IMR-90 (cell line): Measurements from ENCODE around the gene TNNI3K. TPM values are rescaled to one million over a fixed set of nuclear protein-coding genes. Genes with fewer than 3 reads are reported as not detected.

Experiments
- ATAC-seq: fragments of 200-7000 bp; cut with Tn5 transposase; 2 replicates; pipeline ENCODE4 v1.9.1; 2020; ENCODE audit warnings: low read depth, mild to moderate bottlenecking, moderate library complexity
- BruUV-seq: library from RNA; stranded (reverse); fragments of 400-500 nt; replicated peaks from 2 replicates; lab custom pipeline; 2021; lab: Mats Ljungman, UMichigan
- CTCF ChIA-PET: fragments of 300-600 bp; formaldehyde crosslinking; extraction: SDS; loops from one replicate; lab custom pipeline; 2021; ENCODE audit warnings: antibody characterized with exemption; lab: Yijun Ruan, JAX
- POLR2A ChIA-PET: fragments of 300-600 bp; sonication (Branson Sonifier 250); formaldehyde crosslinking; loops from one replicate; lab custom pipeline; 2022; ENCODE audit warnings: antibody characterized with exemption; ENCODE audit not compliant: unreplicated experiment; lab: Charles Lee
- DNase-seq: peaks from one replicate; pipeline ENCODE4 v3.0.0; 2013
- H2AFZ ChIP-seq: replicated peaks from 2 replicates; pipeline ENCODE3; 2013; ENCODE audit warnings: low read length, mild to moderate bottlenecking; ENCODE audit not compliant: poor library complexity
- H2AK5ac ChIP-seq: 2 replicates; pipeline ENCODE4 v1.6.1; 2013; ENCODE audit warnings: low read depth, low read length, inconsistent platforms
- H2AK9ac ChIP-seq: replicated peaks from 2 replicates; pipeline ENCODE3; 2013; ENCODE audit warnings: mild to moderate bottlenecking, low read depth, low read length, moderate library complexity; ENCODE audit not compliant: poor library complexity
- H2BK120ac ChIP-seq: 2 replicates; pipeline ENCODE4 v1.6.1; 2013; ENCODE audit warnings: low read depth, low read length, inconsistent platforms
- H2BK15ac ChIP-seq: 3 replicates; pipeline ENCODE4 v1.6.1; 2013; ENCODE audit warnings: low read depth, low read length, inconsistent platforms
- H2BK20ac ChIP-seq: 2 replicates; pipeline ENCODE4 v1.6.1; 2013; ENCODE audit warnings: low read depth, mild to moderate bottlenecking, inconsistent platforms, low read length, moderate library complexity
- H2BK5ac ChIP-seq: 2 replicates; pipeline ENCODE4 v1.6.1; 2013; ENCODE audit warnings: mild to moderate bottlenecking, low read depth, low read length, inconsistent platforms; ENCODE audit not compliant: poor library complexity, severe bottlenecking
- H3K14ac ChIP-seq: replicated peaks from 2 replicates; pipeline ENCODE4 v1.6.1; 2013; ENCODE audit warnings: low read depth, low read length, inconsistent platforms
- H3K18ac ChIP-seq: 2 replicates; pipeline ENCODE4 v1.6.1; 2013; ENCODE audit warnings: low read depth, low read length, control low read depth
- H3K23ac ChIP-seq: 2 replicates; pipeline ENCODE4 v1.6.1; 2013; ENCODE audit warnings: low read depth, low read length, inconsistent platforms
- H3K27ac ChIP-seq: 2 replicates; pipeline ENCODE4 v1.5.1; 2013; ENCODE audit warnings: mild to moderate bottlenecking, control low read depth, low read length; ENCODE audit not compliant: insufficient read depth
- H3K27me3 ChIP-seq: 2 replicates; pipeline ENCODE4 v1.6.1; 2013; ENCODE audit warnings: low read length; ENCODE audit not compliant: control insufficient read depth, insufficient read depth
- H3K36me3 ChIP-seq: 2 replicates; pipeline ENCODE4 v1.6.1; 2013; ENCODE audit warnings: low read length, mixed read lengths; ENCODE audit not compliant: control insufficient read depth, insufficient read depth
- H3K4ac ChIP-seq: 2 replicates; pipeline ENCODE4 v1.6.1; 2013; ENCODE audit warnings: low read depth, low read length, inconsistent platforms
- H3K4me1 ChIP-seq: 2 replicates; pipeline ENCODE4 v1.6.1; 2013; ENCODE audit warnings: low read length, mixed read lengths; ENCODE audit not compliant: control insufficient read depth, insufficient read depth
- H3K4me2 ChIP-seq: 2 replicates; pipeline ENCODE4 v1.6.1; 2013; ENCODE audit warnings: low read depth, mild to moderate bottlenecking, control low read depth, low read length, moderate library complexity
- H3K4me3 ChIP-seq: 2 replicates; pipeline ENCODE4 v1.5.1; 2013; ENCODE audit warnings: low read depth, mild to moderate bottlenecking, control low read depth, low read length, moderate library complexity; ENCODE audit not compliant: insufficient read depth
- H3K56ac ChIP-seq: 2 replicates; pipeline ENCODE4 v1.6.1; 2013; ENCODE audit warnings: low read length, inconsistent platforms; ENCODE audit not compliant: insufficient read depth; ENCODE audit errors: extremely low read depth
- H3K79me1 ChIP-seq, 2 experiments: 2 replicates each; pipeline ENCODE4 v1.6.1; 2013; ENCODE audit warnings: low read length in 2 of 2, inconsistent platforms in 1 of 2, low read depth in 1 of 2
- H3K9ac ChIP-seq: 2 replicates; pipeline ENCODE4 v1.6.1; 2013; ENCODE audit warnings: low read depth, low read length, control low read depth
- H3K9me1 ChIP-seq: 2 replicates; pipeline ENCODE4 v1.6.1; 2013; ENCODE audit warnings: low read length, inconsistent platforms; ENCODE audit not compliant: insufficient read depth
- H3K9me3 ChIP-seq: 2 replicates; pipeline ENCODE4 v1.6.1; 2013; ENCODE audit warnings: low read length; ENCODE audit not compliant: control insufficient read depth, insufficient read depth
- H4K20me1 ChIP-seq: 2 replicates; pipeline ENCODE4 v1.6.1; 2013; ENCODE audit warnings: low read length, inconsistent platforms; ENCODE audit not compliant: insufficient read depth
- H4K5ac ChIP-seq: 2 replicates; pipeline ENCODE4 v1.6.1; 2013; ENCODE audit warnings: mild to moderate bottlenecking, low read depth, low read length, control low read depth
- H4K8ac ChIP-seq, 2 experiments: 2 replicates each; pipeline ENCODE4 v1.6.1; 2013; ENCODE audit warnings: low read depth in 2 of 2, low read length in 2 of 2, control low read depth in 1 of 2, inconsistent platforms in 1 of 2
- H4K91ac ChIP-seq: 2 replicates; pipeline ENCODE4 v1.6.1; 2013; ENCODE audit warnings: low read depth, low read length, inconsistent platforms; ENCODE audit not compliant: insufficient read depth
- BHLHE40 ChIP-seq: fragments of 150-350 bp; IDR thresholded peaks from 2 replicates; pipeline ENCODE4 v1.6.1; 2016; ENCODE audit warnings: mild to moderate bottlenecking, low read depth, low read length
- CEBPB ChIP-seq: IDR thresholded peaks from 2 replicates; pipeline ENCODE4 v1.6.1; 2012; ENCODE audit warnings: low read depth, low read length, improper control_type of control experiment
- CHD1 ChIP-seq: IDR thresholded peaks from 2 replicates; pipeline ENCODE4 v1.6.1; 2012; ENCODE audit warnings: low read depth, low read length, improper control_type of control experiment
- CTCF ChIP-seq: conservative IDR thresholded peaks from 2 replicates; pipeline ENCODE4 v1.5.1; 2012; ENCODE audit warnings: mild to moderate bottlenecking, low read depth, low read length, improper control_type of control experiment
- FOS ChIP-seq: fragments of 150-350 bp; IDR thresholded peaks from 2 replicates; pipeline ENCODE4 v1.6.1; 2016; ENCODE audit warnings: low read depth, low read length
- MAFK ChIP-seq: IDR thresholded peaks from 2 replicates; pipeline ENCODE4 v1.6.1; 2012; ENCODE audit warnings: low read depth, low read length, improper control_type of control experiment
- MAZ ChIP-seq: IDR thresholded peaks from 2 replicates; pipeline ENCODE4 v1.6.1; 2012; ENCODE audit warnings: low read depth, mild to moderate bottlenecking, low read length, improper control_type of control experiment, moderate library complexity, borderline replicate concordance
- MXI1 ChIP-seq: IDR thresholded peaks from 2 replicates; pipeline ENCODE4 v1.6.1; 2012; ENCODE audit warnings: low read depth, mild to moderate bottlenecking, low read length, moderate library complexity, borderline replicate concordance
- NFE2L2 ChIP-seq: fragments of 150-350 bp; IDR thresholded peaks from 2 replicates; pipeline ENCODE4 v1.6.1; 2016; ENCODE audit warnings: low read depth, mild to moderate bottlenecking, low read length
- POLR2A ChIP-seq: IDR thresholded peaks from 2 replicates; pipeline ENCODE4 v1.6.1; 2012; ENCODE audit warnings: mild to moderate bottlenecking, low read depth, low read length
- RAD21 ChIP-seq: IDR thresholded peaks from 2 replicates; pipeline ENCODE4 v1.6.1; 2012; ENCODE audit warnings: low read length, improper control_type of control experiment
- RCOR1 ChIP-seq: IDR thresholded peaks from 2 replicates; pipeline ENCODE4 v1.6.1; 2012; ENCODE audit warnings: mild to moderate bottlenecking, low read length, improper control_type of control experiment; ENCODE audit not compliant: insufficient replicate concordance
- RFX5 ChIP-seq: IDR thresholded peaks from 2 replicates; pipeline ENCODE4 v1.8.0; 2012; ENCODE audit warnings: low read depth, mild to moderate bottlenecking, low read length, moderate library complexity
- SMC3 ChIP-seq: fragments of 150-350 bp; IDR thresholded peaks from 2 replicates; pipeline ENCODE4 v1.6.1; 2016; ENCODE audit warnings: low read depth, mild to moderate bottlenecking, antibody characterized with exemption, low read length, moderate library complexity
- USF2 ChIP-seq: fragments of 150-350 bp; IDR thresholded peaks from 2 replicates; pipeline ENCODE4 v1.6.1; 2017; ENCODE audit warnings: mild to moderate bottlenecking, antibody characterized with exemption, low read length, low read depth
- WGBS, 2 experiments: methylation state at CpG; one replicate each; pipeline versions ENCODE4 v1.1.5 to v1.1.7; 2013; ENCODE audit warnings: missing lambda C conversion rate in 2 of 2; ENCODE audit not compliant: insufficient read length in 1 of 2; ENCODE audit errors: extremely low coverage in 2 of 2; 5-methylcytosine and 5-hydroxymethylcytosine counted together
- dilution Hi-C: fragments of 300-500 bp; cut with HindIII; formaldehyde crosslinking; loops from one replicate; pipeline ENCODE4 v1.14.3; 2018; ENCODE audit warnings: low sequenced_read_pairs; ENCODE audit not compliant: unreplicated experiment
- in situ Hi-C: fragments of 300-500 bp; cut with MboI; formaldehyde crosslinking; loops from 3 replicates; pipeline ENCODE4 v1.14.3; 2019; ENCODE audit warnings: low sequenced_read_pairs, inconsistent platforms, mixed read lengths
- intact Hi-C: fragments of 100-400 bp; cut with micrococcal nuclease; formaldehyde crosslinking; loops from 2 replicates; pipeline ENCODE4 v1.10.0; 2022
- polyA plus RNA-seq, 3 experiments: library from polyadenylated mRNA; depleted of rRNA; stranded (reverse); fragments of >200 nt; gene quantifications; 2 replicates each; pipeline ENCODE4 v1.2.3, GENCODE V29; 2012; ENCODE audit warnings: low replicate concordance in 1 of 3
- total RNA-seq: library from RNA; depleted of rRNA; stranded (reverse); fragments of >200 nt; gene quantifications from 2 replicates; pipeline ENCODE4 v1.2.3, GENCODE V29; 2012

Gene TNNI3K
- total and polyA plus RNA-seq, 2 of the 4 experiments (the other 2 are of a cell fraction): 0.90 to 1.3 TPM

GRCh38 chr1:74407902-74408301, 172.7 kb downstream of the TNNI3K start:
- Histone ChIP-seq H3K27ac (no peak overlapping the region), H4K8ac (no peak overlapping the region), H2BK5ac (no peak overlapping the region), H3K9me3 (peaks cover 2% of the 10 kb centered on the region; the same call in 1 of the 2 replicates), H3K27me3 (no peaks in the 10 kb centered on the region), H4K5ac (no peak overlapping the region), H3K79me1 (no peaks in the 10 kb centered on the region), H2BK20ac (no peak overlapping the region), H2BK15ac (no peak overlapping the region), H3K23ac (no peak overlapping the region), H3K9ac (no peak overlapping the region), H3K56ac (no peak overlapping the region), H3K18ac (no peak overlapping the region), H2BK120ac (no peak overlapping the region), H3K4me2 (no peak overlapping the region), H3K4me1 (no peaks in the 10 kb centered on the region; the same call in 1 of the 2 replicates), H2AFZ (no peak overlapping the region), H3K36me3 (no peaks in the 10 kb centered on the region), H4K20me1 (no peaks in the 10 kb centered on the region), H3K9me1 (no peaks in the 10 kb centered on the region), H3K4me3 (no peak overlapping the region), H2AK9ac (no peak overlapping the region), H4K91ac (no peak overlapping the region), H2AK5ac (no peak overlapping the region), H3K4ac (no peak overlapping the region), H3K14ac (no peak overlapping the region)
- DNase-seq (no peak), ATAC-seq (no peak)
- in situ Hi-C loops: no loop called here
- dilution Hi-C loops: no loop called here
- no TSS peak for BruUV-seq
- TF ChIP-seq CEBPB: no peak
- no peak for TF ChIP-seq USF2
- TF ChIP-seq POLR2A: no peak
- no peak for TF ChIP-seq MAFK
- TF ChIP-seq SMC3: no peak
- TF ChIP-seq NFE2L2: no peak
- TF ChIP-seq RAD21: no peak
- no peak for TF ChIP-seq BHLHE40
- no peak for TF ChIP-seq CTCF
- TF ChIP-seq MAZ: no peak
- TF ChIP-seq FOS: no peak
- no peak for TF ChIP-seq RFX5
- no peak for TF ChIP-seq CHD1
- no peak for TF ChIP-seq RCOR1
- TF ChIP-seq MXI1: no peak
- CTCF ChIA-PET: no interaction called here
- POLR2A ChIA-PET: no interaction called here
- 80% methylated on average over 1 of the region's 3 CpGs; no CpG with 5 or more reads in 1 of the 2 experiments for WGBS, 2 experiments
- intact Hi-C loops: loop anchor here (5.0 kb wide), 1 partner anchor 1044 kb away; no protein-coding TSS in a partner anchor
